GM23338 (cell line): ENCODE data around the gene GIPC2.

Experiments used
- EZH2 ChIP-seq: fragments of 200-600 bp; sonication (generic); IDR thresholded peaks from one replicate; pipeline ENCODE4 v1.8.0; 2017; ENCODE audit warnings: antibody characterized with exemption, mild to moderate bottlenecking, low read depth; ENCODE audit not compliant: unreplicated experiment
- EZH2phosphoT487 ChIP-seq: fragments of 200-600 bp; sonication (generic); IDR thresholded peaks from one replicate; pipeline ENCODE4 v1.8.1; 2018; ENCODE audit warnings: antibody characterized with exemption; ENCODE audit not compliant: unreplicated experiment
- JUNB ChIP-seq: IDR thresholded peaks from one replicate; pipeline ENCODE4 v1.6.1; 2016; ENCODE audit warnings: antibody characterized with exemption; ENCODE audit not compliant: unreplicated experiment
- NANOG ChIP-seq: IDR thresholded peaks from 2 replicates; pipeline ENCODE4 v1.6.1; 2016; ENCODE audit warnings: antibody characterized with exemption, borderline replicate concordance
- POLR2AphosphoS5 ChIP-seq: IDR thresholded peaks from 2 replicates; pipeline ENCODE4 v1.6.1; 2016; ENCODE audit warnings: antibody characterized with exemption, low read depth
- ZNF114 ChIP-seq: fragments of 250-450 bp; sonication (Bioruptor Pico); IDR thresholded peaks from 2 replicates; pipeline ENCODE4 v1.5.0; 2020; ENCODE audit warnings: mild to moderate bottlenecking, moderate library complexity
- TF ChIP-seq, protein P1 (sequence below), 2 experiments: fragments of 200-600 bp in 1 of 2; sonication (generic) in 1 of 2; conservative IDR thresholded peaks; 2 replicates each; pipeline versions ENCODE4 v1.5.1 to v1.6.1; 2016 to 2017; ENCODE audit warnings: antibody characterized with exemption in 2 of 2, low read depth in 2 of 2, mild to moderate bottlenecking in 2 of 2, moderate library complexity in 1 of 2
- TF ChIP-seq, protein P2 (sequence below): IDR thresholded peaks from one replicate; pipeline ENCODE4 v1.6.1; 2018; ENCODE audit warnings: antibody characterized with exemption; ENCODE audit not compliant: unreplicated experiment

DNA sequence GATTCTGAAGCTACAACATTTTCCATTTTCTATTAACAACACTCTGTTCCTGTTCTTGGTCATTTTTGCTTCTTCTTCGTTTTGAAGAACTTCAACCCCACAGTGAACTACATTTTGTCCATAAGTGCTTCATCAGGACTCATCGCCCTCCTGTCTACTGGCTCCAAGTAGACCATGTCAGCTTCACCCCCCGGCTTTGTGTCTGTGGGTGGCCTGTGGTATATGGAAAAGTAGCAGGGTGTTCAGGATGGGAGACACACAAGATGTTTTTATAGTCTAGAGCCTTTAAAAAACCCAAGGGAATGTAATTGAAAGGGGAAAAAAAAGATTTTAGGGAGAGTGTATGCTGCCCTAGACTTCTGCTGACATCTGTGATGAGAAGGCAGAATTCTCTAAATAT, 46.1 kb downstream of the GIPC2 start:
- no peak for TF ChIP-seq EZH2
- TF ChIP-seq, protein P1, sequence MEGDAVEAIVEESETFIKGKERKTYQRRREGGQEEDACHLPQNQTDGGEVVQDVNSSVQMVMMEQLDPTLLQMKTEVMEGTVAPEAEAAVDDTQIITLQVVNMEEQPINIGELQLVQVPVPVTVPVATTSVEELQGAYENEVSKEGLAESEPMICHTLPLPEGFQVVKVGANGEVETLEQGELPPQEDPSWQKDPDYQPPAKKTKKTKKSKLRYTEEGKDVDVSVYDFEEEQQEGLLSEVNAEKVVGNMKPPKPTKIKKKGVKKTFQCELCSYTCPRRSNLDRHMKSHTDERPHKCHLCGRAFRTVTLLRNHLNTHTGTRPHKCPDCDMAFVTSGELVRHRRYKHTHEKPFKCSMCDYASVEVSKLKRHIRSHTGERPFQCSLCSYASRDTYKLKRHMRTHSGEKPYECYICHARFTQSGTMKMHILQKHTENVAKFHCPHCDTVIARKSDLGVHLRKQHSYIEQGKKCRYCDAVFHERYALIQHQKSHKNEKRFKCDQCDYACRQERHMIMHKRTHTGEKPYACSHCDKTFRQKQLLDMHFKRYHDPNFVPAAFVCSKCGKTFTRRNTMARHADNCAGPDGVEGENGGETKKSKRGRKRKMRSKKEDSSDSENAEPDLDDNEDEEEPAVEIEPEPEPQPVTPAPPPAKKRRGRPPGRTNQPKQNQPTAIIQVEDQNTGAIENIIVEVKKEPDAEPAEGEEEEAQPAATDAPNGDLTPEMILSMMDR (conservative IDR thresholded peaks at IDR 0.05; ENCODE audit: low read depth in 2 of 2) = no peak
- TF ChIP-seq POLR2AphosphoS5 = no peak
- TF ChIP-seq ZNF114 (CRISPR knock-in tag) = no peak
- no peak for TF ChIP-seq EZH2phosphoT487
- TF ChIP-seq, protein P2, sequence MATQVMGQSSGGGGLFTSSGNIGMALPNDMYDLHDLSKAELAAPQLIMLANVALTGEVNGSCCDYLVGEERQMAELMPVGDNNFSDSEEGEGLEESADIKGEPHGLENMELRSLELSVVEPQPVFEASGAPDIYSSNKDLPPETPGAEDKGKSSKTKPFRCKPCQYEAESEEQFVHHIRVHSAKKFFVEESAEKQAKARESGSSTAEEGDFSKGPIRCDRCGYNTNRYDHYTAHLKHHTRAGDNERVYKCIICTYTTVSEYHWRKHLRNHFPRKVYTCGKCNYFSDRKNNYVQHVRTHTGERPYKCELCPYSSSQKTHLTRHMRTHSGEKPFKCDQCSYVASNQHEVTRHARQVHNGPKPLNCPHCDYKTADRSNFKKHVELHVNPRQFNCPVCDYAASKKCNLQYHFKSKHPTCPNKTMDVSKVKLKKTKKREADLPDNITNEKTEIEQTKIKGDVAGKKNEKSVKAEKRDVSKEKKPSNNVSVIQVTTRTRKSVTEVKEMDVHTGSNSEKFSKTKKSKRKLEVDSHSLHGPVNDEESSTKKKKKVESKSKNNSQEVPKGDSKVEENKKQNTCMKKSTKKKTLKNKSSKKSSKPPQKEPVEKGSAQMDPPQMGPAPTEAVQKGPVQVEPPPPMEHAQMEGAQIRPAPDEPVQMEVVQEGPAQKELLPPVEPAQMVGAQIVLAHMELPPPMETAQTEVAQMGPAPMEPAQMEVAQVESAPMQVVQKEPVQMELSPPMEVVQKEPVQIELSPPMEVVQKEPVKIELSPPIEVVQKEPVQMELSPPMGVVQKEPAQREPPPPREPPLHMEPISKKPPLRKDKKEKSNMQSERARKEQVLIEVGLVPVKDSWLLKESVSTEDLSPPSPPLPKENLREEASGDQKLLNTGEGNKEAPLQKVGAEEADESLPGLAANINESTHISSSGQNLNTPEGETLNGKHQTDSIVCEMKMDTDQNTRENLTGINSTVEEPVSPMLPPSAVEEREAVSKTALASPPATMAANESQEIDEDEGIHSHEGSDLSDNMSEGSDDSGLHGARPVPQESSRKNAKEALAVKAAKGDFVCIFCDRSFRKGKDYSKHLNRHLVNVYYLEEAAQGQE = no peak
- no peak for TF ChIP-seq JUNB
- TF ChIP-seq NANOG = no peak
